Cardiac muscle cell (in vitro differentiated cells and primary cell): ENCODE measurements around the gene GRAMD2B. TPM values are rescaled to one million over a fixed set of nuclear protein-coding genes. Genes with fewer than 3 reads are reported as not detected.
A peak's percentile ranks its signal among the peaks of the same experiment; 100 is the strongest.
"Not testable (repeated sequence)": the region's sequence is repeated elsewhere in the genome, so short reads cannot be mapped to it uniquely, and the experiment has no call there.

ENCODE experiments used
- DNase-seq, 2 donors: peaks; one replicate each; pipeline versions ENCODE4 v3.0.0 to v3.0.0-alpha.2; 2010 to 2017; ENCODE audit warnings: low read depth in 1 of 2, low spot score in 1 of 2
- H3K27ac ChIP-seq: fragments of 200-600 bp; sonication (generic); 2 replicates; pipeline ENCODE4 v1.5.1; 2016
- H3K27me3 ChIP-seq: fragments of 200-600 bp; sonication (generic); 2 replicates; pipeline ENCODE4 v1.6.0; 2016; ENCODE audit warnings: control low read depth
- H3K36me3 ChIP-seq: fragments of 200-600 bp; sonication (generic); 2 replicates; pipeline ENCODE4 v1.5.1; 2016; ENCODE audit warnings: control low read depth
- H3K4me1 ChIP-seq: fragments of 200-600 bp; sonication (generic); 2 replicates; pipeline ENCODE4 v1.8.1; 2017; ENCODE audit warnings: low read depth, mild to moderate bottlenecking, mixed run types
- H3K4me3 ChIP-seq: fragments of 200-600 bp; sonication (generic); 2 replicates; pipeline ENCODE4 v1.5.1; 2016; ENCODE audit warnings: mild to moderate bottlenecking
- H3K9me3 ChIP-seq: fragments of 200-600 bp; sonication (generic); 2 replicates; pipeline ENCODE4 v1.5.1; 2017; ENCODE audit warnings: low read depth, mild to moderate bottlenecking, control low read depth
- CTCF ChIP-seq: IDR thresholded peaks from 2 replicates; pipeline ENCODE4 v1.5.1; 2012; ENCODE audit warnings: low read depth, mild to moderate bottlenecking, low read length
- polyA plus RNA-seq: library from polyadenylated mRNA; unstranded; fragments of >200 nt; fragmentation: Nextera tagmentation; extraction: Ambion mirVana; gene quantifications from 2 replicates; pipeline ENCODE4 v1.2.1, GENCODE V29; 2016
- total RNA-seq: library from RNA; depleted of rRNA; stranded (reverse); fragments of >200 nt; gene quantifications from 2 replicates; pipeline ENCODE4 v1.2.3, GENCODE V29; 2016

GRAMD2B gene
- total and polyA plus RNA-seq, 2 experiments from 2014 or later, result 17.7 to 26.8 TPM

GRCh38 chr5:126516852-126517251 is 93.6 kb downstream of the GRAMD2B start:
- TF ChIP-seq CTCF, result no peak
- Histone ChIP-seq H3K9me3 (no peaks in the 10 kb centered on the region), H3K4me3 (no peak overlapping the region), H3K4me1 (peaks cover 18% of the 10 kb centered on the region), H3K36me3 (no peaks in the 10 kb centered on the region), H3K27me3 (no peaks in the 10 kb centered on the region), H3K27ac (no peak overlapping the region)
- DNase-seq, result no peak

GRCh38 chr5:126519223-126519622 is 96.0 kb downstream of the GRAMD2B start:
- not testable (repeated sequence) for DNase-seq, H3K27ac ChIP-seq, H3K27me3 ChIP-seq, H3K9me3 ChIP-seq, H3K4me3 ChIP-seq, H3K36me3 ChIP-seq
- peaks cover 18% of the 10 kb centered on the region for H3K4me1 ChIP-seq

- no peak for TF ChIP-seq CTCF
- Histone ChIP-seq H3K4me3 (no peak overlapping the region), H3K36me3 (no peaks in the 10 kb centered on the region), H3K27me3 (no peaks in the 10 kb centered on the region), H3K4me1 (peaks cover 13% of the 10 kb centered on the region), H3K27ac (peak overlapping the region; percentile 31), H3K9me3 (no peaks in the 10 kb centered on the region)
- peak in 1 of 2 donors; percentile 56 for DNase-seq
Measured at GRCh38 chr5:126519637-126520592, 96.7 kb downstream of the GRAMD2B start.

GRCh38 chr5:126520593-126520953 is 97.4 kb downstream of the GRAMD2B start:
- no peak for TF ChIP-seq CTCF
- Histone ChIP-seq H3K27me3 (no peaks in the 10 kb centered on the region), H3K4me1 (peaks cover 7% of the 10 kb centered on the region), H3K4me3 (no peak overlapping the region), H3K36me3 (no peaks in the 10 kb centered on the region), H3K9me3 (no peaks in the 10 kb centered on the region), H3K27ac (no peak overlapping the region)
- no peak for DNase-seq

GRCh38 chr5:126521130-126521529 is 97.9 kb downstream of the GRAMD2B start:
- no peak overlapping the region for H3K4me3 ChIP-seq
- H3K27me3 ChIP-seq, result no peaks in the 10 kb centered on the region
- H3K9me3 ChIP-seq, result no peaks in the 10 kb centered on the region
- TF ChIP-seq CTCF, result no peak
- H3K36me3 ChIP-seq, result no peaks in the 10 kb centered on the region
- DNase-seq, result no peak
- no peak overlapping the region for H3K27ac ChIP-seq
- peaks cover 4% of the 10 kb centered on the region for H3K4me1 ChIP-seq

- Histone ChIP-seq H3K4me1 (peaks cover 4% of the 10 kb centered on the region), H3K9me3 (no peaks in the 10 kb centered on the region), H3K36me3 (no peaks in the 10 kb centered on the region), H3K27me3 (no peaks in the 10 kb centered on the region), H3K4me3 (no peak overlapping the region), H3K27ac (peak overlapping the region; percentile 6)
- no peak for DNase-seq
- no peak for TF ChIP-seq CTCF
Measured at GRCh38 chr5:126523818-126524510, 100.8 kb downstream of the GRAMD2B start.
